Stimulated activated CD4-positive, alpha-beta T cell treated with anti-CD3 and anti-CD28 coated beads, Interleukin-15, amount 100 ng/mL, for 24 hours (primary cell): ENCODE data around the gene CFAP299.
"Not testable (repeated sequence)": the region's sequence is repeated elsewhere in the genome, so short reads cannot be mapped to it uniquely, and the experiment has no call there.

ENCODE experiments used
- DNase-seq: peaks from one replicate; pipeline ENCODE4 v3.0.0-alpha.2; 2020

Gene CFAP299

DNA sequence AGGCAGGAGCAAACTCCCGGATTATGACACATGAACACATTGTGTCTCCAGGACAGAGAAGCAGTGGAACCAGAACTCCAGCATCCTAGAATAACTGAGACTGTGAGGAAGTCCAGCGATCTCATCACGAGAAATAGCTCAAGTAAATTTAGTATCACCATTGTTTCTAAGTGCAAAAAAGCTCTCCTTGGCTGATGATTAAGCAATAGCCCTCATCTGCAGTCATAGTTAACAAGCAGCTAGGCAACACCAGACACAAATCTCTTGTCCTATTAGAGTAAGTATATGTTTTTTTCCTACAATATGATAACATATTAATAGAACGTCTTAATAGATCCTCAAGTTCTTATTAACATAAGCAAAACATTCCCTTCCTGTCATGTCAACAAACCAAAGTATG is 2.4 kb upstream of the CFAP299 start:
- no peak for DNase-seq

DNA sequence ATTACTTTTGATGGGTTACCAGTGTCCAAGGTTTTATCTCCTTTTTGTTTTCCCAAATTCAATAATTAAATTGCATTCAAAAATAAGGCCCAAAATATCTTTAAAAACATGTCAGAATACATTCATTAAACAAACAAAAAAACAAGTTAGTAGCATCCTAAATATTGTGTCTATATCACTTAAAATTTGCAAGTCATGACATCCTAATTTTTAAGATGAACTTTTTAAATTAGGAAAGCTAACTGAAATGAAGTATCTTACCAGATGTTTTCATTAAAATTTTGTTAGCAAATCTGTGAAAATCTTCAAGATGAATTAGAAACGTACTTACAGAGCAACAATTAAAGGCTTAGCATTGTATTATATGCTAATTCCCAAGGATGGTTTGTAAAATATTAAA is 962 bp upstream of the CFAP299 start:
- DNase-seq, result no peak

DNA sequence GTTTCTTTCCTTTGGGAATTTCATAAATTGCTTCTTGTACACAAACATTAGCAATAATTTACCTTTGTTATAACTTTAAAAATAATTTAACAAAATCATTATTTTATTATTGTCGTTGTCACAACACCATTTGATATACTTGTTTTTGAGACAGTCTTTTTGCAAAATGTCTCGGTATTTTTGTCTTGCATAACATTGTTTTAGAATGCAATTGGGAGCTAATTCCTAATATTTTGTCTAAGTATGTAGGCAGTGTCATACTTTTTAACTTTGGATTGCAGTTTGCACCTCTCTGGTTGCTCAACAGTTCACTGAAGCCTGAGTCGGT is 340 bp upstream of the CFAP299 start:
- DNase-seq, result no peak

DNA sequence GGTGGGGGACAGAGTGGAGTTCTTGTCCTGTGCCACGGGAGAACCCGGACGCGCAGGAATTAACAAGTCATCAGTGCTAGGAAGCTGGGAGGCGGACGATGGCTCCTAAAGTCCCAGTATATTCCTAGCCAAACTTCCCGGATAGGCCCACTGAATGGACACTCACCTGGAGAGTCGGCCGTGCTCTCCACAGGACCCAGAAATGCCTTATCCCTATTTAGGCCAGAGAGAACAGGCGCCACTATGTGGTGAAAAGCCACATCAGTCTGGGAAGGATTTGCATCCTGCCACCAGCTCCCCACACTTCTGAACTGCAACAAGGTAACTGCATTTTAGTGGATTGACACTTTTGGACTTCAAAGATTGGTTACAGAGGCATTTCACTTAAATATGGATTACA is 1.1 kb downstream of the CFAP299 start:
- peak; percentile 2 for DNase-seq

DNA sequence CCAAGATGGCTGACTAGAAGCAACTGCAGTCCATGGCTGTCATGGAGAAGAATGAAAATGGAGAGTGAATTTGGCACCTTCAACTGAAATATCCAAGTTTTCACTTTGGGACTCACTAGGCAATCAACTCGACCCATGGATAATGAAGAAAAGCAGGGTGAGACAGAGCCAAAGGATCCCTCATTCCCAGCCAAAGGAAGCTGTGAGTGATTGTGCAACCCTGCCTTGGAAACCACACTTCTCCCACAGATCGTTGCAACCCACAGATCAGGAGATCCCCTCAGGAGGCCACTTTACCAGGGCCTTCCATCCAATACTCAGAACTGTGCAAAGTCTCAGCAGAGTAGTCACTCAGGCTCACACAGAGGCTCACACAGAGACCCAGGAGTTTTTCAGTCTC is 4.5 kb downstream of the CFAP299 start:
- DNase-seq, result no peak

DNA sequence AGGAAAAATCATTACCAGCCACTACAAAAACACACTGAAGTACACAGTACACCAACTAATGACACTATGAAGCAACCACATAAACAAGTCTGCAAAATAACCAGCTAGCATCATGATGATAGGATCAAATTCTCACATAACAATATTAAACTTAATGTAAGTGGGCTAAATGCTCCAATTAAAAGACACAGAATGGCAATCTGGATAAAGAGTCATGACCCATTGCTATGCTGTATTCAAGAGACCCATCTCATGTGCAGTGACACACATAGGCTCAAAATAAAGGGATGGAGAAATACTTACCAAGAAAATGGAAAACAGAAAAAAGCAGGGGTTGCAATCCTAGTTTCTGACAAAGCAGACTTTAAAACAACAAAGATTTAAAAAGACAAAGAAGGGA is 7.2 kb downstream of the CFAP299 start:
- DNase-seq, result not testable (repeated sequence)

DNA sequence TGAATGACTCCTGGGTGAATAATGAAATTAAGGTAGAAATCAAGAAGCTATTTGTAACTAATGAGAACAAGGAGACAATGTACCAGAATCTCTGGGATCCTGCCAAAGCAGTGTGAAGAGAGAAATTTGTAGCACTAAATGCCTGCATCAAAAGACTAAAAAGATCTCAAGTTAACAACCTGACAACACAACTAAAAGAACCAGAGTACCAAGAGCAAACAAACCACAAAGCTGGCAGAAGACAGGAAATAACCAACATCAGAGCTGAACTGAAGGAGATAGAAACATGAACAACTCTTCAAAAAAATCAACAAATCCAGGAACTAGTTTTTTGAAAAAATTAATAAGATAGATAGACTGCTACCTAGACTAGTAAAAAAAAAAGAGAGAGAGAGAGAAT is 8.4 kb downstream of the CFAP299 start:
- no peak for DNase-seq

DNA sequence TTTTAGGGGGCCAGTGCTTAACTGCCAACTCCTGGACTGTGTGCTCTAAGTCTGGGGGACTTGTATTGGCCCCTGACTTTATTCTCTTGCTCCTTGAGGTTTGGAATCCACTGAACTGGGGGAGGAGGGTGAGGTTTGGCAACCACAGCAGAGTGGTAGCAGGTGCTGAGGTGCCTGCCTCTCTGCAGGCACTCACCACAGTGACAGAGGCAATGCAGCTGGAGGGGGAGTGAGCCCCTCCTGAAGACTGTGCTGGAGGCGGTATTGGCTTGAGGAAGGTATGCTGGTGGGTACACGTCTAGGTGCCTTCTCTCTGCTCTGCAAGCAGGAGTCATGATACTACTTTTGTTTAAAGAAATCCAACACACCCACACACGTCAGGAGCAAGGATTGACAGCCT is 24.6 kb downstream of the CFAP299 start:
- no peak for DNase-seq

DNA sequence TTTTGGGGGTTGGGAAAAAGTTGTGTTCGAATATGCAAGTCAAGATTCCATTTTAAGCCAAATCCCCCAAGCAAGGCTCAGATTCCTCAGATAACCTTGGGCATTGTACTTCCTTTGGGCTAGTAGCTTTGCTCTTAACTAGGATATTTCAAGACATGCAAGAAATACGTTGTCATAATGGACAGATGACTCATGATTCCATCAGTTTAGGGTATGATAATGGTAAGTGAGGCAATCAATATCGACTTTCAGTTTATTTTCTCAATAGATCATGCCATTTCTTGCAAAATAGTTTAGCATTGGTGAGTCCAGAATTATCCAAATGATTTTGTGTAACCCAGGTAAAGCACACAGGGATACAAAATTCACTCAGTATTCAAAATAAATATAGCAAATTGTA is 25.4 kb downstream of the CFAP299 start:
- no peak for DNase-seq

DNA sequence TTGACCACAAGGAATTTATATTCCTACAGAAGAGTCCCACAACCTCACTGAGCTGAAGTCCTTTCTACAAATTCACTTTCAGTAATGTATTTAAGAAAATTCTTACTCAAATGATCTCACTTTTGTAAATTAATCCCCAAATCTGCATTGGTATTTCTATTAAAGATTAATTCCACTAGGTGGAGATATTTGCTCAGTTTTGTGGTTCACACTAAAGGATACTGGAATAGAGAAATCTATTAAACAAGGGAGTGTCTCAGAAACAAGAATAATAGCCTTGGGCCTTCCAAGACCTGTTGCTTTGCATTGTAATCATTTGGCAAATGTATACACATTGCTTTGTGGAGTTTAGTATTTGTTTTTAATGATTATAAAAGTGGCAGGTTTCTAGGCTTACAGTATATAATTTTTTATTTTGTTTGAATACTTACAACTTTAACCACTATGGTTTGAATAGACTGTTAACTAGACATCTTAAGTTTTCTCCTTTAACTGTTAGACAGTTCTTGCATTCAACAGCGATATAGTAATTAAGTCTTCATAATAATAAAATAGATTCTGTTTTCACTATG is 25.9 kb downstream of the CFAP299 start:
- DNase-seq, result no peak

DNA sequence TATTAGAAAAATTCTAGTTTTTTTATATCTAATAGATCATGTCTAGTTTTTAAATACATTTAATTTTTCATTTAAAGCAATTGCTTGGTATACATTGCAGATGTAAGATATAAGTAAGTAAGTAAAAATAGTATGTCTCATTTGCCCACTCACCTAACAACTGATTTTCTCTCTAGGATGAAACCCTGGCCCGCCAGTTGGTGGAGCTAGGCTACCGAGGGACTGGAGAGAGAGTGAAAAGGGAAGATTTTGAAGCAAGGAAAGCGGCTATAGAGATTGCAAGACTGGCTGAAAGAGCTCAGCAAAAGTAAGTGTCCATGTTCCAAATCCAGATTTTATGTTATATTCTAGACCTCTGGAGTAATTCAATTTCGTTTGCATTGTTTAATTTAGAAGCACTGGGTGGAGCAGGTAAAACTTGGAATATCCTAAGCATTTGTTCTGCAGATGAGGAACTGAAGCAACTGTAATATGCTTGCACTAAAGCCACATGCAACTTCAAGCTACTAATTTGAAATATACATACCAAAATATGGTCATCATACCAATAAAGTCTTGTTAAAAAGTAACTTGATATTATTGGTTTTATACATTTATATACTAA is 27.1 kb downstream of the CFAP299 start:
- DNase-seq, result peak; percentile 54

DNA sequence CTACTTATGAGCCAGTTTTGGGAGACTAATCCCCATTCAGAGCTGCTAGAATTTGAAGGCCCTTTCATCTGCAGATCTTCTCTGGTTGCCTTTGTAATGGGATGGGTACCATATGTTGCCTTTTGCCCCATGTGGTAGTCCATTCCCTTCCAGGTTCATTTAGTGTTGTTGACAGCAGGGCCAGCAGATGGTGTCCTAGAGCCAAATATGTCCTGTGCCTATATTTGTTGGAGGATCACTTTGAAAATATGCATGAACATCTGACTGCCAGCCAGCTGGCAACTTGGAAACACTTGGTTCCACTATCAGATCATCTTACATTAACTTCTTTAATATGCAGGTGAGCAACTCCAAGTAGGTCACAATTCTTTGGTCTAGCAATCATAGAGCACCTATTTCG is 30.4 kb downstream of the CFAP299 start:
- peak; percentile 63 for DNase-seq

DNA sequence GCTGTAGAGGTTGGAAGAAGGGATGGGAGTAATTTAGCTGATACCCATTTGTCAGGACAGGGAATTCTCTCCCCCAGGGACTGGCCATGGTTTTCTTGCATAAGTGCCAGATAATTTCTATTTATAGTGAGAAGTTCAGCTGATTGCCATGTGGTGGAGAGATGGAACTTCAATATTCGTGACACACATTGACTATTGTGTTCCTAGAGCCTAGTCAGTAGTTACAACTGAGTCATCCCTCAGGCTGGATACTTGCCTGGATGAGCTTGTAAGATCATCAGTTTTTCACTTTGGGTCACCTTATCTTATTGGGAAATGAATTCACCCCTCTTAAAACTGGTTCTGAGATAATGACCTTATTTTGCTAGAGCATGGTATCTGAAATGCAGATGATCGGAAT is 32.2 kb downstream of the CFAP299 start:
- no peak for DNase-seq

DNA sequence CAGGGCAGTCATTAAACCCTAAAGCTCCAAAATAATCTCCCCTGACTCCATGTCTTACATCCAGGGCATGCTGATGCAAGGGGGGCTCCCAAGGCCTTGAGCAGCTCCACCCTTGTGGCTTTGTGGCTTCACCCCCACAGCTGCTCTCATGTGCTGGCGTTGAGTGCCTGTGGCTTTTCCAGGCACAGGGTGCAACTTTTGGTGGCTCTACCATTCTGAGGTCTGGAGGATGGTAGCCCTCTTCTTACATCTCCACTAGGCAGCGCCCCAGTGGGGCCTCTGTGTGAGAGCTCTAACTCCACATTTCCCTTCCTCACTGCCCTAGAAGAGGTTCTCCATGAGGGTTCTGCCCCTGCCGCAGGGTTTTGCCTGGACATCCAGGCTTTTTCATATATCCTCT is 35.1 kb downstream of the CFAP299 start:
- DNase-seq, result no peak

DNA sequence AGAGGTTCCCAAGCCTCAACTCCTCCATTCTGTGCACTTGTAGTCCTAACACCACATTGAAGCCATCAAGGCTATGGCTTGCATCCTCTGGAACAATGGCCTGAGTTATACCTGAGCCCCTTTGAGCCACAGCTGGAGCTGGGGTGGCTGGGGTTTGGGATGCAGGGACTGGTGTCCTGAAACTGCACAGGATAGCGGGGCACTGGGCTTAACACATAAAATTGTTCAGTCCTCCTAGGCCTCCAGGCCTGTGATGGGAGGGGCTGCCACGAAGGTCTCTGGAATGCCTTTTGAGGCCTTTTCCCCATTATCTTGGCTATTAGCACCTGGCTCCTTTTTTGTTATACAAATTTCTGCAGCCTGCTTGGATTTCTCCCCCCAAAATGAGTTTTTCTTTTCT is 35.5 kb downstream of the CFAP299 start:
- no peak for DNase-seq

DNA sequence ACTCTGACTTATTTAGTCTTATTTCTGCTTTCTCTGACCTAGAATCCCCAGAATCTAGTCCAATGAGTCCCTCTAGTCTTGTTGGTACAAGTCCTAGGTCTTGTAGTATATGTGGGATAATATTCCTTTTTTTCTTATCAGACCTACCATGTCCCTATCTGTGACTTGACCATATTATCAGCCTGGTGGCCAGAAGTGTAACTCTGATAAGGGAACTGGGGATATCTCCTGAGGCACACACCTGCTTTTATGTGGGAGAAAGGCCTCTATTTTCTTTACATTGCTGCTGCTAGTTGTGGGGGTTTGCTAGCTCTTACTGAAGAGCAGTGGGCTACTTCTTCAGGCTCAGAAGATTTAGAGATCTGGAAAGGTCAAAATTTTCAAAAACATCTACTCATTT is 38.6 kb downstream of the CFAP299 start:
- DNase-seq, result no peak

DNA sequence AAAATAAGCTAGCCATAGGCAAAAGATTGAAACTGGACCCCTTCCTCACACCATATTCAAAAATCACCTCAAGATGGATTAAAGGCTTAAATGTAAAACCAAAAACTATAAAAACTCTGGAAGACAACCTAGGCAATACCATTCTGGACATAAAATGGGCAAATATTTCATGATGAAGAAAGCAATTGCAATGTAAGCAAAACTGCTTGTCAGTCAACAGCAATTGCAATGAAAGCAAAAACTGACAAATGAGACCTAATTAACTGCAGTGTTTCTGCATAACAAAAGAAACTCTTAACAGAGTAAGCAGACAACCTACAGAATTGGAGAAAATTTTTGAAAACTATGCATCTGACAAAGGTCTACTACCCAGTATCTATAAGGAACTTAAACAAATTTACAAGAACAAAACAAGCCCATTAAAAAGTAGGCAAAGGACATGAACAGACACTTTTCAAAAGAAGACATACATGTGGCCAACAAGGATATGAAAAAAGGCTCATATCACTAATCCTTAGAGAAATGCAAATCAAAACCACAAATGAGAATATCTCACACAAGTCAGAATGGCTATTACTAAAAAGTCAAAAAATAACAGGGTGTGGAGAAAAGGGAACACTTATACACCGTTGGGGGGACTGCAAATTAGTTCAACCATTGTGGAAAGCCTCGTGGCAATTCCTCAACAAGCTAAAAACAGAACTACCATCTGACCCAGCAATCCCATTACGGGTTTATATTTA is 46.7 kb downstream of the CFAP299 start:
- no peak for DNase-seq

DNA sequence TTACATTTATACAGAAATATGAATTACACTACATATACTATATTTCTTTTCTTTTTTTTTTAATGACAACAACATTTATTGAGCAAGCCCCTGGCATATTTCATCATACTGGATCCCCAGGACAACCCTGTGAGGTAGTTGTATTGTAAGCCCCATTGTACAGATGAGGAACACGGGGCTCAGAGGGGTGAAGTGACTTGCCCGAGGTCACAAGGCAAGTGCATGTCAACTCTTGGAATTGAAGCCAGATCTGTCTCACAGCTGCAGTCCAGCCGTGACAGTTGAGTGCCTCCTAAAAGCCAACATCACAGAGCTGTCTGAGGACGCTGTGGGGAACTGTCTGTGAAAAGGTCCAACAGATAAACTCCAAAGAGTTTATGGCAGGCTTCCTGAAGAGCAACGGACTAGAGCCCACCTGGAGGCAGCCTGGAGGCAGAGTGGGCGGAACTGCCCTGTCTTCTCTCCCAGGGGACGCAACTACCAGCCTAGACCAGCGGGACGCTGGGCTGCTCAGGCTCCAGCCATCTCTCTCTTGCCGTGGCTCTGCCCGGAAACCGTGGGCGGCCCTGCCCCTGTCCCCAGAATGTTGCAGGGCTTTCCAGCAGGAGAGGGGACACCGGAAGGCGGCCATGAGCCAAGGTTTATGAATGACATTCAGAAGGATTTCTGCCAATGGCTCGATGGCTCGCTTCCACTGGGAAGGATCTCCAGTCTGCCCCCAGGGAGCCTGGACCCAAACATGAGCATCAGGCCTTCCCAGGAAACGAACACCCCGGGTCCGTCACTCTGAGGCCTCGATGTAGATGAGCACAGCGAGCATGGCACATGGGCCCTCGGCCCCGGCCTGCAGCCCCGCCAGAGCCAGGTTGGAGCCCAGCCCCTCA is 50.1 kb downstream of the CFAP299 start:
- no peak for DNase-seq

DNA sequence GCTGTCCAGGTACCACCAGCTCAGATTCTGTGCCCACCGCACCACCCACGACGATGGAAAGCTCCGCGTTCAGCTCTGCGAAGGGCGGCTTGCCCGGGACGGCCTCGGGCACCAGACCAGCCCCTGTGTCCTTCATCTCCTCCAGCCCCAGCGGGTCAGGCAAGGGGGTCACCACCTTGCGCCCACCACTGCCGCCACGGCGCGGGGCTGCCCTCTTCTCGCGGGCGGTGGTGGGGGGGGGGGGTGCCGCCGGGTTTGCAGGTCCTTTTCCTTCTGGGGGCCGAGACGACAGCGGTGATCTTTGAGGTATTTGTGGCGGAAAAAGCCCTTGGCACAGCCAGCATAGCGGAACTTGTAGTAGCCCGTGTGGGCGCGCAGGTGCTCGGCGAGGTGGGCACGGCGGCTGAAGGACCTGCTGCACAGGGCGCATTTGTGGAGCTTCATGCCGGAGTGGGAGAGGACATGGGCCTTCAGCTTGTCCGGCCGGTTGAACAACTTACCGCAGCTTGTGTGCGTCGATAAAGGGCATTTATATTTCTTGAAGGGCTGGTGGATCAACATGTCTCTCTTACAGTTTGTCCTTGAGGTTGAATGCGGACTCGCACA is 50.9 kb downstream of the CFAP299 start:
- no peak for DNase-seq

DNA sequence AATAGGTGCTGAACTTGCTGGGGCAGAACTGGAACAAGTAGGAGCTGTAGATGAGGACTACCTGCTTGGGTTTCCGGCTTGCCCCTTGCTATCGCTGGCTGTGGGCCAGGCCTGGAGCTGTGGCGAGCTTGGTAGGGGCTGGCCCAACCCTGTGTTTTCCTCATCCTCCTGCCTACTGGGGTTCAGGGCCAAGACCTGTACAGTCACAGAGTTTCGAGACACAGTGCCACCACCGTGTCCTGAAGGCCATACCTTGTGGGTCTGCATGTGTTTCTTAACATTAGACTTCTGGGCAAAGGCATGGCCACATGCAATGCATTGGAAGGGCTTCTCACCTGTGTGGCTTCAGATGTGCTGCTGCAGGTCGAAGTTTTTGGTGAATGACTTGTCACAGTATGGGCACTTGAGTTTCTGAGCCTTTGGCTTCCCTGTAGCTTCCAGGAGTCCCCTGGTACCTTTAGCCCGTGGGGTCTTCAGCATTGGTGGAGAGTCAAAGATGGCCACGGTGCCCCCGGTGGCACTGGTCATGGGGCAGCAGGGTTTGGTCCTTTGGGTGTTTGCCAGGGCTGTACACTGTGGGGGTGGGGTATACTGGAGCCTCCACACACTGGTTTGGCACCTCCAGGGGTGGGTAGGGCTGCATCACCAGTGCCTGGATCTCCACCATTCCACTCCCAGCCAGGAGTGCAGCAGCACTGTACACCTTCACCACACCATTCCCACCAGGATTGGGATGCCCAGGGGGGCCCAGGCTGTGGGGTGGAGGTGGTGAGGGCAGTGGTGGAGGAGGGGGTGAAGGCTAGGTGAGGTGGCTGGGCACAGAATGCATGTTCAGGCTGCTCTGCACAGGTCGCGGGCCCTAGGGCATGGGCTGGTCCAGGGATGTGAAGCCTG is 52.1 kb downstream of the CFAP299 start:
- DNase-seq, result no peak

DNA sequence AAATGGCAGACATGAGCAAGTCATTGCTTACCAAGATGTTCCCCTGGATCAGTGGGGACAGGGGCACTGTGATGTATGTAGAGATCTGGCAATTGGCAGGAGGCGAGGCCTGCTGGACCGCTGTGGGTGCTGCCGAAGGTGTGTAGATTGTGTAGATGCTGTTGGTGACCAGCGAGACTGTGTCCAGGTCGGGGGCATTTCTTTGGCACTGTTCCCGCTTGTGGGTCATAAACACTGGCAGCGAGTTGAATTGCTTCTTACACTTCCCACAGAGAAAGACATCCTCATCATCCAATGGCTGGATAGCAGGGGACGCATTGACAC is 52.7 kb downstream of the CFAP299 start:
- no peak for DNase-seq

DNA sequence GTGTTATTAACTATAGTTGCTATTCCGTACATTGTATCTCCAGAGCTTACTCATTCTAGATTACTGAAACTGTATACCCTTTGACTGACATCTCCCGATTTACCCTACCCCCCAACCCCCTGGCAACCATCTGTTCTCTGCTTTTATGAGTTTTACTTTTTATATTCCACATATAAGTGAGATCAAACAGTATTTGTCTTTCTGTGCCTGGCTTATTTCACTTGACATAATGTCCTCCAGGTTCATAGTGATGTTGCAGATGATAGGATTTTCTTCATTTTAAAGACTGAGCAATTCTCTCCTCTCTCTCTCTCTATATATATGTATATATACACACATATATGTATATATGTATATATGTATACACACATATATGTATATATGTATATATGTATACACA is 54.6 kb downstream of the CFAP299 start:
- DNase-seq, result no peak
